GM12878 (cell line): ENCODE data around the gene ADAMTS14. TPM values are rescaled to one million over a fixed set of nuclear protein-coding genes. Genes with fewer than 3 reads are reported as not detected.

Experiments
- ATAC-seq: fragments of 200-7000 bp; cut with Tn5 transposase; 3 replicates; pipeline ENCODE4 v1.9.1; 2020; ENCODE audit warnings: mild to moderate bottlenecking, moderate library complexity
- BruUV-seq: library from RNA; stranded (reverse); fragments of 400-500 nt; replicated peaks from 2 replicates; lab custom pipeline; 2021; lab: Mats Ljungman, UMichigan
- CTCF ChIA-PET: fragments of 300-600 bp; sonication (Branson Sonifier 250); formaldehyde crosslinking; extraction: SDS; loops from one replicate; lab custom pipeline; 2021; ENCODE audit warnings: inconsistent platforms; lab: Yijun Ruan, JAX
- POLR2A ChIA-PET: fragments of 350-600 bp; formaldehyde crosslinking; extraction: SDS; loops from one replicate; lab custom pipeline; 2021; ENCODE audit warnings: inconsistent platforms; lab: Charles Lee
- RAD21 ChIA-PET: fragments of 300-600 bp; sonication (Branson Sonifier 250); formaldehyde crosslinking; loops from one replicate; lab custom pipeline; 2023; ENCODE audit warnings: antibody characterized with exemption; ENCODE audit not compliant: unreplicated experiment; lab: Charles Lee
- SMC1A ChIA-PET: fragments of 300-600 bp; sonication (Branson Sonifier 250); formaldehyde crosslinking; loops from one replicate; lab custom pipeline; 2023; ENCODE audit not compliant: unreplicated experiment, uncharacterized antibody; lab: Charles Lee
- DNase-seq: peaks from one replicate; pipeline ENCODE4 v3.0.0-alpha.2; 2011; ENCODE audit warnings: low read depth, low spot score
- FAIRE-seq: peaks from 3 replicates; lab custom pipeline; 2011; peaks lifted over from hg19 to GRCh38; lab: Jason Lieb, UNC
- H2AFZ ChIP-seq: 2 replicates; pipeline ENCODE4 v1.6.0; 2011; ENCODE audit warnings: low read depth, low read length, control low read depth; ENCODE audit not compliant: control insufficient read depth
- H3K27ac ChIP-seq: 2 replicates; pipeline ENCODE4 v1.5.1; 2011; ENCODE audit warnings: control low read depth; ENCODE audit not compliant: control insufficient read depth, insufficient read depth
- H3K27me3 ChIP-seq, 2 experiments: replicated peaks in 1 of 2; 2 replicates each; pipeline versions ENCODE4 v1.6.0 to v1.6.1; 2011; ENCODE audit warnings: low read length in 1 of 2; ENCODE audit not compliant: control insufficient read depth in 2 of 2, insufficient read depth in 2 of 2
- H3K36me3 ChIP-seq, 2 experiments: 2 replicates each; pipeline ENCODE4 v1.5.1; 2011; ENCODE audit warnings: low read length in 1 of 2; ENCODE audit not compliant: control insufficient read depth in 2 of 2, insufficient read depth in 2 of 2
- H3K4me1 ChIP-seq: 2 replicates; pipeline ENCODE4 v1.6.1; 2011; ENCODE audit warnings: mild to moderate bottlenecking, low read length, moderate library complexity, mixed read lengths; ENCODE audit not compliant: control insufficient read depth, insufficient read depth
- H3K4me2 ChIP-seq: 2 replicates; pipeline ENCODE4 v1.6.0; 2011; ENCODE audit warnings: control low read depth; ENCODE audit not compliant: control insufficient read depth, insufficient read depth
- H3K4me3 ChIP-seq: fragments of 200-600 bp; sonication (generic); 2 replicates; pipeline ENCODE4 v1.5.1; 2016
- H3K79me2 ChIP-seq: 2 replicates; pipeline ENCODE4 v1.6.0; 2011; ENCODE audit warnings: low read length; ENCODE audit not compliant: control insufficient read depth, insufficient read depth
- H3K9ac ChIP-seq: 2 replicates; pipeline ENCODE4 v1.8.0; 2011; ENCODE audit warnings: low read length, control low read depth, mixed read lengths; ENCODE audit not compliant: control insufficient read depth, insufficient read depth
- H3K9me3 ChIP-seq: replicated peaks from 3 replicates; pipeline ENCODE4 v1.5.1; 2011; ENCODE audit warnings: mild to moderate bottlenecking, low read length; ENCODE audit not compliant: control insufficient read depth, insufficient read depth
- H4K20me1 ChIP-seq: 2 replicates; pipeline ENCODE4 v1.6.0; 2011; ENCODE audit not compliant: control insufficient read depth, insufficient read depth
- JUNB ChIP-seq: IDR thresholded peaks from 2 replicates; pipeline ENCODE4 v1.6.1; 2016; ENCODE audit warnings: antibody characterized with exemption, mild to moderate bottlenecking
- KAT2A ChIP-seq: conservative IDR thresholded peaks from 2 replicates; pipeline ENCODE4 v1.6.1; 2011; ENCODE audit warnings: low read depth, low read length; ENCODE audit not compliant: control insufficient read depth
- KLF5 ChIP-seq: fragments of 450-650 bp; IDR thresholded peaks from 2 replicates; pipeline ENCODE4 v1.6.1; 2014; ENCODE audit warnings: mild to moderate bottlenecking; ENCODE audit not compliant: partially characterized antibody
- NFYB ChIP-seq: IDR thresholded peaks from 2 replicates; pipeline ENCODE4 v1.6.1; 2011; ENCODE audit warnings: low read depth, mild to moderate bottlenecking, low read length, improper control_type of control experiment, moderate library complexity; ENCODE audit not compliant: insufficient read depth
- PAX8 ChIP-seq: fragments of 450-650 bp; IDR thresholded peaks from 2 replicates; pipeline ENCODE4 v1.6.1; 2017; ENCODE audit warnings: mild to moderate bottlenecking, moderate library complexity
- RB1 ChIP-seq: fragments of 450-650 bp; formaldehyde crosslinking; IDR thresholded peaks from 2 replicates; pipeline ENCODE4 v1.6.1; 2017; ENCODE audit warnings: mild to moderate bottlenecking, borderline replicate concordance
- SP1 ChIP-seq: IDR thresholded peaks from one replicate; pipeline ENCODE4 v1.6.1; 2011; ENCODE audit warnings: low read depth, low read length
- SREBF1 ChIP-seq: IDR thresholded peaks from 2 replicates; pipeline ENCODE4 v1.6.1; 2012; ENCODE audit warnings: mild to moderate bottlenecking, low read length
- TBL1XR1 ChIP-seq: IDR thresholded peaks from 2 replicates; pipeline ENCODE4 v1.6.1; 2012; ENCODE audit warnings: low read depth, low read length, improper control_type of control experiment
- TCF3 ChIP-seq: IDR thresholded peaks from 2 replicates; pipeline ENCODE4 v1.6.1; 2012; ENCODE audit warnings: low read depth, mild to moderate bottlenecking, low read length, borderline replicate concordance; ENCODE audit not compliant: insufficient read depth
- ZBED1 ChIP-seq: IDR thresholded peaks from 2 replicates; pipeline ENCODE4 v1.6.1; 2016; ENCODE audit warnings: borderline replicate concordance
- WGBS: methylation state at CpG from one replicate; pipeline ENCODE4 v1.1.6; 2016; ENCODE audit warnings: low lambda C conversion rate; ENCODE audit not compliant: insufficient replicate concordance, insufficient coverage; ENCODE audit errors: missing lambda C conversion rate; 5-methylcytosine and 5-hydroxymethylcytosine counted together
- in situ Hi-C: fragments of 300-500 bp; cut with MboI; formaldehyde crosslinking; loops from 9 replicates; pipeline ENCODE4 v1.14.3; 2018; ENCODE audit warnings: mixed read lengths
- intact Hi-C: fragments of 100-400 bp; cut with micrococcal nuclease; formaldehyde crosslinking; loops from one replicate; pipeline ENCODE4 v1.14.2; 2022; ENCODE audit not compliant: unreplicated experiment
- polyA plus RNA-seq, 11 experiments: library from polyadenylated mRNA; depleted of rRNA in 4 of 11; unstranded in 6 of 11; stranded (reverse) in 5 of 11; fragments of >200 nt; fragmentation: Nextera tagmentation in 4 of 11; fragmentation: Illumina TruSeq in 1 of 11; extraction: Ambion mirVana in 4 of 11; extraction: Trizol in 1 of 11; gene quantifications; 1 replicate in 1 of 11; 2 replicates in 10 of 11; pipeline versions ENCODE4 v1.2.1 to v1.2.3, GENCODE V29; 2011 to 2016; ENCODE audit warnings: inconsistent platforms in 2 of 11, missing spikeins in 2 of 11, low read depth in 1 of 11
- total RNA-seq, 4 experiments: library from RNA; depleted of rRNA in 3 of 4; stranded (reverse); fragments of >200 nt in 3 of 4; fragmentation: Illumina TruSeq in 1 of 4; extraction: Trizol in 1 of 4; gene quantifications; 2 replicates each; pipeline versions ENCODE4 v1.2.1 to v1.2.3, GENCODE V29; 2013 to 2021
- TF ChIP-seq, protein P1 (sequence below): fragments of 150-350 bp; IDR thresholded peaks from 2 replicates; pipeline ENCODE4 v1.6.1; 2014; ENCODE audit warnings: mild to moderate bottlenecking, low read depth, low read length
- TF ChIP-seq, protein P2 (sequence below): IDR thresholded peaks from 2 replicates; pipeline ENCODE4 v1.6.1; 2012; ENCODE audit warnings: low read depth, low read length, improper control_type of control experiment

The ADAMTS14 gene
- total and polyA plus RNA-seq, 10 of the 15 experiments (the other 5 are each of a cell fraction or from before 2014, with no cell fraction given) = 0.03 to 0.05 TPM; not detected in 8

DNA sequence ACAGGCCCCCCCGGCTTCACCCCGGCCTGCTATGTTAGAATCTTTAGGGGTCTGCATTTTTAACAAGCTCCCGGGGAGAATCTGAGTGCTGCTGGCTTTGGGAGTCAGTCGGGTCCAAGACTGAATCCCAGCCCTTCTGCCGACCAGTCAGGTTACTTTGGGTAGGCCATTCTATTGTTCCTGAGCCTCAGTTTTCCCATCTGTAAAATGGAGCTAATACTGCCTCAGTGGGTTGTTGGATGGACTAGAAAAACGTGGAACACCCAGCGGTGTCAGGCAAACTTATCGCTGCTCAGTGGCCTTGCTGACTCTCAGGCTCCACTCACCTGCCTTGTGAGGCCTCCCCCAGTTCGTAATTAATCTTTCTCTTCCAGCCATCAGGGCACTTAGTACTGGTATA, 101.2 kb downstream of the ADAMTS14 start:
- no peak overlapping the region for H3K27ac ChIP-seq
- WGBS = 27% methylated on average over 8 of the region's 9 CpGs
- TF ChIP-seq SREBF1 (no peak), SP1 (no peak), TCF3 (no peak), ZBED1 (no peak), PAX8 (no peak), RB1 (no peak), TBL1XR1 (no peak), NFYB (no peak), JUNB (no peak), KLF5 (no peak), KAT2A (no peak)
- TF ChIP-seq, protein P1, sequence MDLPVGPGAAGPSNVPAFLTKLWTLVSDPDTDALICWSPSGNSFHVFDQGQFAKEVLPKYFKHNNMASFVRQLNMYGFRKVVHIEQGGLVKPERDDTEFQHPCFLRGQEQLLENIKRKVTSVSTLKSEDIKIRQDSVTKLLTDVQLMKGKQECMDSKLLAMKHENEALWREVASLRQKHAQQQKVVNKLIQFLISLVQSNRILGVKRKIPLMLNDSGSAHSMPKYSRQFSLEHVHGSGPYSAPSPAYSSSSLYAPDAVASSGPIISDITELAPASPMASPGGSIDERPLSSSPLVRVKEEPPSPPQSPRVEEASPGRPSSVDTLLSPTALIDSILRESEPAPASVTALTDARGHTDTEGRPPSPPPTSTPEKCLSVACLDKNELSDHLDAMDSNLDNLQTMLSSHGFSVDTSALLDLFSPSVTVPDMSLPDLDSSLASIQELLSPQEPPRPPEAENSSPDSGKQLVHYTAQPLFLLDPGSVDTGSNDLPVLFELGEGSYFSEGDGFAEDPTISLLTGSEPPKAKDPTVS = no peak
- TF ChIP-seq, protein P2, sequence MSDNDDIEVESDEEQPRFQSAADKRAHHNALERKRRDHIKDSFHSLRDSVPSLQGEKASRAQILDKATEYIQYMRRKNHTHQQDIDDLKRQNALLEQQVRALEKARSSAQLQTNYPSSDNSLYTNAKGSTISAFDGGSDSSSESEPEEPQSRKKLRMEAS = no peak
- H3K9me3 ChIP-seq = no peaks in the 10 kb centered on the region
- no peak for DNase-seq
- in situ Hi-C loops (no loop called here), intact Hi-C loops (no loop called here)
- RAD21 ChIA-PET = no interaction called here
- SMC1A ChIA-PET = no interaction called here
- CTCF ChIA-PET = no interaction called here
- no peaks in the 10 kb centered on the region for H3K36me3 ChIP-seq
- no peak overlapping the region for H3K9ac ChIP-seq
- POLR2A ChIA-PET = interaction anchor here (0.6 to 0.9 kb wide), 2 partner anchors 42 to 97 kb away, joined by 4 to 9 read pairs; no protein-coding TSS in a partner anchor
- no TSS peak for BruUV-seq
- no peak for FAIRE-seq
- no peak overlapping the region for H3K4me2 ChIP-seq
- H3K27me3 ChIP-seq = no peaks in the 10 kb centered on the region; a peak in 2 of 4 replicates
- no peak for ATAC-seq
- H3K4me3 ChIP-seq = no peak overlapping the region
- H4K20me1 ChIP-seq = no peaks in the 10 kb centered on the region
- no peak overlapping the region for H2AFZ ChIP-seq
- no peaks in the 10 kb centered on the region for H3K79me2 ChIP-seq
- H3K4me1 ChIP-seq = no peaks in the 10 kb centered on the region
